Measurements from ENCODE around the gene IL17A.

IL17A gene

DNA sequence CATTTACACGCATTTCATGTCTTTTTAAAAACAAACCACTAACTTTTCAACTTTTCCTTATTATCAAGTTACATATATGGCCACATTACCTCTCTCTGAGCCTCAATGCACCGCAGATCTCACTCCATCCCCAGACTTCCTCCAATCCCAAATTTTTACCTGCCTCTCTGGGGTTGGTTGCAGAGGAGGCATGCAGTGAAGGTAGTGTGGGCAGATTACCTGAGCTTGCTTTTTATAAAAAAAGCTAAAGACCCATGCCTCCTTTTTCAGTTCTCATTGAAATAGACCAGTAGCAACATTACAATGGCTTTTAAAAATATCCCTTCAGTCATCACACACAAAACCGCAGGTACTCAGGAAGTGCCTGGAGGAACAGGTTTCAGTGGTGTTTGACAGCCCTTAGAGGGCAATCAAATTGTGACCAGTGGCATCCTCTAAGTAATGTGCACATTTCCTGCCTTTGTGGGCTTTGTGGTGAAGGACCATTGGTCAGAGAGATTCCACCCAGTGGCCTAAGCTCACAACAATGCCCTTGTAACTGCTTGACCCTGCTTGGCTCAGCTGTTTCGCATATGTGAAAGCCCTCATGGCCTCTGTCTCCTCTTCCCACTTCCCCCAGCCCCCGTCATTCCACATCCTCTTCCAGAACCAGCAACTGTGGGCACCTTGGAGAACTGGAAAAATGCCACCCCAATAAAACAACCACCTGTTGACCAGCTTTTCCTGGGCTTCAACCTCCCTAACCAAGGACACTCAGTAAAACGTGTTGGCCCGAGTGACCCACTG is 30.2 kb upstream of the IL17A start:
- Histone ChIP-seq H3K4me3 (no peak overlapping the region), H3K27ac (no peak overlapping the region)
- DNase-seq (ENCODE audit: low spot score) = no peak
- TF ChIP-seq, protein P1, sequence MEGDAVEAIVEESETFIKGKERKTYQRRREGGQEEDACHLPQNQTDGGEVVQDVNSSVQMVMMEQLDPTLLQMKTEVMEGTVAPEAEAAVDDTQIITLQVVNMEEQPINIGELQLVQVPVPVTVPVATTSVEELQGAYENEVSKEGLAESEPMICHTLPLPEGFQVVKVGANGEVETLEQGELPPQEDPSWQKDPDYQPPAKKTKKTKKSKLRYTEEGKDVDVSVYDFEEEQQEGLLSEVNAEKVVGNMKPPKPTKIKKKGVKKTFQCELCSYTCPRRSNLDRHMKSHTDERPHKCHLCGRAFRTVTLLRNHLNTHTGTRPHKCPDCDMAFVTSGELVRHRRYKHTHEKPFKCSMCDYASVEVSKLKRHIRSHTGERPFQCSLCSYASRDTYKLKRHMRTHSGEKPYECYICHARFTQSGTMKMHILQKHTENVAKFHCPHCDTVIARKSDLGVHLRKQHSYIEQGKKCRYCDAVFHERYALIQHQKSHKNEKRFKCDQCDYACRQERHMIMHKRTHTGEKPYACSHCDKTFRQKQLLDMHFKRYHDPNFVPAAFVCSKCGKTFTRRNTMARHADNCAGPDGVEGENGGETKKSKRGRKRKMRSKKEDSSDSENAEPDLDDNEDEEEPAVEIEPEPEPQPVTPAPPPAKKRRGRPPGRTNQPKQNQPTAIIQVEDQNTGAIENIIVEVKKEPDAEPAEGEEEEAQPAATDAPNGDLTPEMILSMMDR (IDR thresholded peaks at IDR 0.05) = no peak

DNA sequence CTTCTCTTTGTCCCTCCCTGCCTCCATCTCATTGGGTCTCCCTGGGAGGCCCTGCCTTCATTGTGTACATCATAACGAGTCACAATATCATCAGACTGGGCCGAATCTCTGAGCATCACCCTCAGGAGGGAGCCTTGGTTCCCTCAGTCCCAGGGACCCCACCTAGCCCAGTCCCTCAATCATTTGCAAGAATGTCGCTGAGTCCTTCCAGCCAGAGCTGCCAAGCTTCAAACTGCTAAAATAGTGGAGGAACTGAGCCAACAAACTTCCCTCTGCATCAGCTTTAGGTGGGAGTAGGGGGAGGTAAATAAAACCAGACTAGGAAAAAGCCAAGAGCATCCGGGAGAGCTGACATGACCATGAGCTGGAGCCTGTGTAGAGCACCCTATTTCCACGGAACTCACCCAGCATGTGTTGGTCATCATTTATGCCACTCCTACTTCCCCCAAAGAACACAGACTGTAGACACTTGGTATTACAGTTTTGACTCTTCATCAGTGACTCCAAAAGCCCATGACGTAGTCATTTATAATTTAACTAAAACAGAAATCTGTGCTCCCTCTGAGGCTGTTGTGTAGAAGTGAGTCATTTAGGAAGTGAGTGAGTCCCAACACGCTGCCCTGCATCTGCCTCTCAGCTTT is 28.8 kb upstream of the IL17A start:
- TF ChIP-seq, protein P1 (IDR thresholded peaks at IDR 0.05) = no peak
- no peak for DNase-seq (ENCODE audit: low spot score)
- H3K27ac ChIP-seq = no peak overlapping the region
- H3K4me3 ChIP-seq = no peak overlapping the region

GRCh38 chr6:52160472-52161104 is 25.6 kb upstream of the IL17A start:
- H3K4me3 ChIP-seq = no peak overlapping the region
- DNase-seq (ENCODE audit: low spot score) = no peak
- TF ChIP-seq, protein P1 (IDR thresholded peaks at IDR 0.05) = no peak
- H3K27ac ChIP-seq = no peak overlapping the region

GRCh38 chr6:52161689-52162438 is 24.3 kb upstream of the IL17A start:
- Histone ChIP-seq H3K27ac (no peak overlapping the region), H3K4me3 (no peak overlapping the region)
- TF ChIP-seq, protein P1 (IDR thresholded peaks at IDR 0.05) = no peak
- no peak for DNase-seq (ENCODE audit: low spot score)

DNA sequence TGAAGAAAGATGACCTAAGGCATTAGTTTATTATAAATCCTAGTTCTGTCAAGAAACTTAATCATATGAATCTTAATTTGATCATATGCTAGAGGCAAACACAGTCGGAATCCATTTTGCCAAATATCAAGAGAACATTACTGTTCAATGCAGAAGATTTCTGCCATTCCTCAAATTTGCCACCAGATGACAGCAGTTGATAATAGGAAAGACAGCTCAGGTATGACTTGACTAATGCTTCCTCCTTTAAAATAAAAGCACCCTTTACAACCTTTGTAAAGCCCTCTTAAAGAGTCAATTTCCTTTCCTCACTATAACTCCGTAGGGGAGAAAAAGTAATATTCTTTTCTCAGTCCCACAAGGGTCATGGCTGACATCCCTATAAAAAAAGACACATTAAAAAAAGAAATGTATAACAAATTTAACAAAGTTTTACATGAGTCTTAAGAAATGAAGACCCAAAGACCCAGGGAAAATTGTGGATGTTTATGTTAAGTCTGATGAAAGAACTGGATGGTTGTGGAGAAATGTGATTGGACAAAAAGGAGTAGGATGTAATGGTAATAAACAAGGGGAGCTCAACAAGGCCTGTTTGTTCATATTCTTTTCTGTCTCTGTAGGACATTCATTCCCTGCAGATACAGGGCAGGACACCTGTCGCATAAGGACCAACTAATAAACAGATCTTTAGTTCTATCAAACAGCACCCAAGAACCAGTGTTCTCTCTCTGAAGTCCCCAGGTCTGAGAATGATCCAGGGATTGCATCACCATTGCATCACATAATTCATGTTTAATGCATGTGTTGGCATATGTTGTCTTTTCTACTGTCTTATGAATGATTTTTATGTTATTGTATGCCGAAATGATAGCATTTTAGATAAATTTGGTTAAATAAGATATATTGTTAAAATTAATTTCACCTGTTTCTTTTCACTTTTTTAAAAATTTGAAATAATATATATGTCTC is 23.0 kb upstream of the IL17A start:
- H3K4me3 ChIP-seq = no peak overlapping the region
- H3K27ac ChIP-seq = no peak overlapping the region
- TF ChIP-seq, protein P1 (IDR thresholded peaks at IDR 0.05) = no peak
- no peak for DNase-seq (ENCODE audit: low spot score)
